T-helper 1 cell treated with Interleukin-12 subunit alpha and Interleukin-12 subunit beta and Interleukin-4 antibody, amounts not matched to agents 30 μg/mL and 1 μg/mL, for 36 hours (primary cell): ENCODE measurements around the gene LBHD2.

Source experiments
- H3K27ac Mint-ChIP-seq: one replicate; pipeline ENCODE4 v1.8.0; 2021; ENCODE audit warnings: mild to moderate bottlenecking, mixed read lengths
- H3K27me3 Mint-ChIP-seq: one replicate; pipeline ENCODE4 v1.8.0; 2021; ENCODE audit warnings: low read depth, mixed read lengths
- H3K36me3 Mint-ChIP-seq: one replicate; pipeline ENCODE4 v1.8.0; 2021; ENCODE audit warnings: low read depth, mixed read lengths
- H3K4me1 Mint-ChIP-seq: one replicate; pipeline ENCODE4 v1.8.0; 2021; ENCODE audit warnings: low read depth, mixed read lengths
- H3K4me3 Mint-ChIP-seq: one replicate; pipeline ENCODE4 v1.8.0; 2021; ENCODE audit warnings: mild to moderate bottlenecking, moderate library complexity, mixed read lengths
- H3K9me3 Mint-ChIP-seq: one replicate; pipeline ENCODE4 v1.8.0; 2021; ENCODE audit warnings: mixed read lengths

LBHD2 gene

GRCh38 chr14:103103461-103104388 lies 19.7 kb downstream of the LBHD2 start:
- Mint-ChIP-seq H3K27ac (no peak overlapping the region), H3K4me1 (peaks cover 4% of the 10 kb centered on the region), H3K4me3 (no peak overlapping the region), H3K27me3 (peaks cover 32% of the 10 kb centered on the region), H3K9me3 (no peaks in the 10 kb centered on the region), H3K36me3 (no peaks in the 10 kb centered on the region)

- no peaks in the 10 kb centered on the region for H3K36me3 Mint-ChIP-seq
- H3K27me3 Mint-ChIP-seq: peaks cover 32% of the 10 kb centered on the region
- H3K4me3 Mint-ChIP-seq: no peak overlapping the region
- no peak overlapping the region for H3K27ac Mint-ChIP-seq
- H3K9me3 Mint-ChIP-seq: no peaks in the 10 kb centered on the region
- peaks cover 5% of the 10 kb centered on the region for H3K4me1 Mint-ChIP-seq
Measured at GRCh38 chr14:103104389-103104653, 20.3 kb downstream of the LBHD2 start.

GRCh38 chr14:103104654-103105452 lies 20.8 kb downstream of the LBHD2 start:
- Mint-ChIP-seq H3K9me3 (no peaks in the 10 kb centered on the region), H3K4me1 (peaks cover 5% of the 10 kb centered on the region), H3K27ac (no peak overlapping the region), H3K27me3 (peaks cover 32% of the 10 kb centered on the region), H3K4me3 (no peak overlapping the region), H3K36me3 (no peaks in the 10 kb centered on the region)

GRCh38 chr14:103105580-103106150 lies 21.7 kb downstream of the LBHD2 start:
- Mint-ChIP-seq H3K36me3 (no peaks in the 10 kb centered on the region), H3K27ac (no peak overlapping the region), H3K9me3 (no peaks in the 10 kb centered on the region), H3K4me1 (peaks cover 5% of the 10 kb centered on the region), H3K27me3 (peaks cover 32% of the 10 kb centered on the region), H3K4me3 (no peak overlapping the region)

GRCh38 chr14:103107455-103107854 lies 23.4 kb downstream of the LBHD2 start:
- H3K27me3 Mint-ChIP-seq: peaks cover 22% of the 10 kb centered on the region

GRCh38 chr14:103107941-103108748 lies 24.1 kb downstream of the LBHD2 start:
- H3K9me3 Mint-ChIP-seq: no peaks in the 10 kb centered on the region
- H3K27me3 Mint-ChIP-seq: peaks cover 18% of the 10 kb centered on the region
- peaks cover 14% of the 10 kb centered on the region for H3K4me1 Mint-ChIP-seq
- no peak overlapping the region for H3K4me3 Mint-ChIP-seq
- H3K27ac Mint-ChIP-seq: no peak overlapping the region
- H3K36me3 Mint-ChIP-seq: no peaks in the 10 kb centered on the region

More at GRCh38 chr14:103107455-103107854, 23.4 kb downstream of the LBHD2 start:
- Mint-ChIP-seq H3K27ac (no peak overlapping the region), H3K36me3 (no peaks in the 10 kb centered on the region), H3K9me3 (no peaks in the 10 kb centered on the region), H3K4me3 (no peak overlapping the region), H3K4me1 (peaks cover 12% of the 10 kb centered on the region)

GRCh38 chr14:103108749-103109207 lies 24.8 kb downstream of the LBHD2 start:
- Mint-ChIP-seq H3K9me3 (no peaks in the 10 kb centered on the region), H3K27ac (peak overlapping the region; percentile 41), H3K4me3 (no peak overlapping the region), H3K4me1 (peaks cover 14% of the 10 kb centered on the region), H3K36me3 (no peaks in the 10 kb centered on the region), H3K27me3 (peaks cover 13% of the 10 kb centered on the region)

- Mint-ChIP-seq H3K27ac (no peak overlapping the region), H3K4me3 (no peak overlapping the region), H3K4me1 (peaks cover 15% of the 10 kb centered on the region)
Measured at GRCh38 chr14:103109535-103110441, 25.8 kb downstream of the LBHD2 start.

GRCh38 chr14:103110681-103111231 lies 26.7 kb downstream of the LBHD2 start:
- Mint-ChIP-seq H3K36me3 (no peaks in the 10 kb centered on the region), H3K4me1 (peaks cover 16% of the 10 kb centered on the region), H3K9me3 (no peaks in the 10 kb centered on the region), H3K4me3 (peak overlapping the region; percentile 25), H3K27me3 (peaks cover 2% of the 10 kb centered on the region), H3K27ac (no peak overlapping the region)

More at GRCh38 chr14:103109535-103110441, 25.8 kb downstream of the LBHD2 start:
- Mint-ChIP-seq H3K36me3 (no peaks in the 10 kb centered on the region), H3K27me3 (peaks cover 11% of the 10 kb centered on the region), H3K9me3 (no peaks in the 10 kb centered on the region)

GRCh38 chr14:103111232-103111868 lies 27.3 kb downstream of the LBHD2 start:
- no peak overlapping the region for H3K27ac Mint-ChIP-seq
- no peak overlapping the region for H3K4me3 Mint-ChIP-seq
- H3K27me3 Mint-ChIP-seq: no peaks in the 10 kb centered on the region
- peaks cover 19% of the 10 kb centered on the region for H3K4me1 Mint-ChIP-seq
- H3K36me3 Mint-ChIP-seq: no peaks in the 10 kb centered on the region
- no peaks in the 10 kb centered on the region for H3K9me3 Mint-ChIP-seq

GRCh38 chr14:103112400-103113243 lies 28.6 kb downstream of the LBHD2 start:
- Mint-ChIP-seq H3K4me1 (peaks cover 19% of the 10 kb centered on the region), H3K9me3 (no peaks in the 10 kb centered on the region), H3K27ac (no peak overlapping the region), H3K27me3 (no peaks in the 10 kb centered on the region), H3K4me3 (no peak overlapping the region), H3K36me3 (no peaks in the 10 kb centered on the region)

- Mint-ChIP-seq H3K4me1 (peaks cover 19% of the 10 kb centered on the region), H3K27me3 (no peaks in the 10 kb centered on the region), H3K36me3 (no peaks in the 10 kb centered on the region), H3K27ac (no peak overlapping the region), H3K9me3 (no peaks in the 10 kb centered on the region), H3K4me3 (no peak overlapping the region)
Measured at GRCh38 chr14:103113303-103113702, 29.3 kb downstream of the LBHD2 start.
